ENCODE data around the gene STAT5A. TPM values are rescaled to one million over a fixed set of nuclear protein-coding genes. Genes with fewer than 3 reads are reported as not detected.
A peak's percentile ranks its signal among the peaks of the same experiment; 100 is the strongest.
"Not testable (repeated sequence)": the region's sequence is repeated elsewhere in the genome, so short reads cannot be mapped to it uniquely, and the experiment has no call there.

Gene STAT5A
- total RNA-seq, 1 donor from 2014 or later, result 1.3 TPM

- FAIRE-seq (no peak), DNase-seq (ENCODE audit: low read depth) (peak; percentile 88)
- no peak overlapping the region for H3K4me3 ChIP-seq (ENCODE audit: low read depth, low read length)
- no peaks in the 10 kb centered on the region for H3K36me3 ChIP-seq (ENCODE audit: control insufficient read depth, insufficient read depth, low read length)
- no peak for TF ChIP-seq CTCF (IDR thresholded peaks at IDR 0.05; ENCODE audit: insufficient read depth, low read length, severe bottlenecking)
- H3K27me3 ChIP-seq (ENCODE audit: control insufficient read depth, insufficient read depth, low read length), result no peaks in the 10 kb centered on the region
Observed at GRCh38 chr17:42252597-42253550, 35.4 kb upstream of the STAT5A start.

GRCh38 chr17:42253578-42253977, 34.7 kb upstream of the STAT5A start:
- Histone ChIP-seq H3K4me3 (ENCODE audit: low read depth, low read length) (no peak overlapping the region), H3K27me3 (ENCODE audit: control insufficient read depth, insufficient read depth, low read length) (no peaks in the 10 kb centered on the region), H3K36me3 (ENCODE audit: control insufficient read depth, insufficient read depth, low read length) (no peaks in the 10 kb centered on the region)
- no peak for TF ChIP-seq CTCF (IDR thresholded peaks at IDR 0.05; ENCODE audit: insufficient read depth, low read length, severe bottlenecking)
- FAIRE-seq (no peak), DNase-seq (ENCODE audit: low read depth) (no peak)

- Histone ChIP-seq H3K27me3 (ENCODE audit: control insufficient read depth, insufficient read depth, low read length) (no peaks in the 10 kb centered on the region), H3K36me3 (ENCODE audit: control insufficient read depth, insufficient read depth, low read length) (no peaks in the 10 kb centered on the region), H3K4me3 (ENCODE audit: low read depth, low read length) (no peak overlapping the region)
- DNase-seq (ENCODE audit: low read depth) (no peak), FAIRE-seq (no peak)
- no peak for TF ChIP-seq CTCF (IDR thresholded peaks at IDR 0.05; ENCODE audit: insufficient read depth, low read length, severe bottlenecking)
Observed at GRCh38 chr17:42255445-42255844, 32.9 kb upstream of the STAT5A start.

GRCh38 chr17:42260318-42260717, 28.0 kb upstream of the STAT5A start:
- no peak for FAIRE-seq
- Histone ChIP-seq H3K27me3 (ENCODE audit: control insufficient read depth, insufficient read depth, low read length) (no peaks in the 10 kb centered on the region), H3K4me3 (ENCODE audit: low read depth, low read length) (no peak overlapping the region), H3K36me3 (ENCODE audit: control insufficient read depth, insufficient read depth, low read length) (no peaks in the 10 kb centered on the region)
- no peak for TF ChIP-seq CTCF (IDR thresholded peaks at IDR 0.05; ENCODE audit: insufficient read depth, low read length, severe bottlenecking)
- no peak for DNase-seq (ENCODE audit: low read depth)

- DNase-seq (ENCODE audit: low read depth); H3K36me3 ChIP-seq (ENCODE audit: control insufficient read depth, insufficient read depth, low read length); H3K27me3 ChIP-seq (ENCODE audit: control insufficient read depth, insufficient read depth, low read length); FAIRE-seq; H3K4me3 ChIP-seq (ENCODE audit: low read depth, low read length): not testable (repeated sequence)
Observed at GRCh38 chr17:42264366-42264765, 23.9 kb upstream of the STAT5A start.

GRCh38 chr17:42266462-42266861, 21.8 kb upstream of the STAT5A start:
- no peak overlapping the region for H3K4me3 ChIP-seq (ENCODE audit: low read depth, low read length)
- DNase-seq (ENCODE audit: low read depth), result no peak
- H3K27me3 ChIP-seq (ENCODE audit: control insufficient read depth, insufficient read depth, low read length), result no peaks in the 10 kb centered on the region
- H3K36me3 ChIP-seq (ENCODE audit: control insufficient read depth, insufficient read depth, low read length), result no peaks in the 10 kb centered on the region
- no peak for TF ChIP-seq CTCF (IDR thresholded peaks at IDR 0.05; ENCODE audit: insufficient read depth, low read length, severe bottlenecking)
- FAIRE-seq, result no peak

Data from bronchial epithelial cell (primary cell).